ENCODE data around the gene WNT9B.

GRCh38 chr17:46898364-46898763, 47.0 kb downstream of the WNT9B start:
- TF ChIP-seq CTCF (IDR thresholded peaks at IDR 0.05) (no peak), POLR2A (IDR thresholded peaks at IDR 0.05) (no peak)

All from adrenal gland (tissue), 5 donors.